Muscle of back (tissue), 11 donors: ENCODE results near the gene KIF23. TPM values are rescaled to one million over a fixed set of nuclear protein-coding genes. Genes with fewer than 3 reads are reported as not detected.

Source experiments
- DNase-seq, 3 donors: peaks; one replicate each; pipeline versions ENCODE4 v3.0.0 to v3.0.0-alpha.2; 2013
- polyA plus RNA-seq, 10 donors: library from polyadenylated mRNA; unstranded; fragments of 120-200 nt; gene quantifications; one replicate each; pipeline ENCODE4 v1.2.1, GENCODE V29; 2013; ENCODE audit not compliant: insufficient read length in 10 of 10

The KIF23 gene
- polyA plus RNA-seq, 10 donors = 12.7 to 30.1 (median 19.0) TPM

GRCh38 chr15:69490356-69491037 is 76.3 kb downstream of the KIF23 start:
- peak in 1 of 3 donors; percentile 58 for DNase-seq

GRCh38 chr15:69491038-69491505 is 76.9 kb downstream of the KIF23 start:
- DNase-seq = peak in 1 of 3 donors; percentile 34

- DNase-seq = no peak
Observed at GRCh38 chr15:69493406-69493805, 79.3 kb downstream of the KIF23 start.

GRCh38 chr15:69496001-69496400 is 81.9 kb downstream of the KIF23 start:
- no peak for DNase-seq

DNA sequence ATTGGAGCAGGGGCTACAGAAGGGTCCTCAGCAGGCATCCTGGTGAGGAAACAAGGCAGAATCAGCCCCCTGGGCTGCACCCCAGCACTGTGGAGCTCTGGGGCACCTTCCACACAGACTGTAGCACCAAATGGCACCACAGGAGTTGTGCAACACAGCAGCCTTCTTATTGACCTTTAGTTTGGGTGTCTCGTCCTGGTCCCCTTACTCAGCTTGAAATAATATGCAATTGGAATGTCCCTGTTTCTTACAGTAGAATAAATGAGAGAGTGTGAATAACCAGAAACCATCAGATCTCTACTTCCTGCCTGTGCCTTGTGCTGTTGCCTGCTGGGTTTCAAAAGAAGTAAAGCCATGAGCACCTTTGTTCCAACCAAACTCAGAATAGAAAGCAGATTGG is 82.9 kb downstream of the KIF23 start:
- no peak for DNase-seq

DNA sequence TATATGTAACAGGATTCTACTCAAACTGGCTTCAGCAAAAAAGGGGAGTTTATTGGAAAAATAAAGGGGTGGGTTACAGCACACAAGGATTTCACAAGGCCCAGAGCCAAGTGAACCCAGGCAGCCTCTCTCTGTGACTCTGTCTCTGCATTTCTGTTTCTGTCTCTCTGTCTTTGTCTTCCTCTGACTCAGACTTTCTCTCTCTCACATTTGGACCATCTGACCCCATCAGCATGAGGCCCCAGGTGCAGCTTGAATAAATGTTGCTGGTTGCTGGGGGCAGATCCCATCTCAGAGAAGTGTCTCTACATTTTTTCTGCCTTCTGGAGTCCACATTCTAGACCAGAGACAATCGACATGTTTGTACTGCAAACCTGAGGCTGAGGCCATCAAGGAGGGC is 83.5 kb downstream of the KIF23 start:
- DNase-seq = no peak

Other genes starting within 250 kb of the KIF23 start
- gene PAQR5, start 115.4 kb upstream of the KIF23 start, polyA plus RNA-seq = under 1 TPM; 0.17 to 0.71 (median 0.41) TPM
- gene RPLP1, start 38.5 kb downstream of the KIF23 start, polyA plus RNA-seq = 1,000 to 10,000 TPM; 2,594 to 4,870 (median 3,182) TPM